Heart left ventricle (tissue), 13 donors: Measurements from ENCODE around the gene EML1.

ENCODE experiments used
- POLR2A ChIP-seq, 2 donors: fragments of 450-650 bp; IDR thresholded peaks; one replicate each; pipeline ENCODE4 v1.6.1; 2017; ENCODE audit warnings: antibody characterized with exemption in 2 of 2, mild to moderate bottlenecking in 2 of 2, moderate library complexity in 2 of 2
- TF ChIP-seq, protein P1 (sequence below), 12 donors: fragments of 200-600 bp; sonication (generic) in 4 of 12; IDR thresholded peaks; one replicate each; pipeline versions ENCODE4 v1.5.0 to v1.8.0; 2018 to 2022; ENCODE audit warnings: antibody characterized with exemption in 12 of 12, mild to moderate bottlenecking in 5 of 12
- donor health status: ischemic (EF 13 %, LVEDD 7.1; RV severe dilation, severe dysfunction).
- donor health status: DM: no; HTN: yes; CAD: no.
- donor health status: DM: no; HTN: no; CAD: no.
- donor health status: ischemic (EF 25% LVEDD 6.9; RV normal size, moderate dysfunction).
- donor health status: ischemic (EF 25% LVEDD 5.7; RV mildly dilated, moderate dysfunction).
- donor health status: ischemic (EF 35%, LVEDD 5.7; RV mildly dilated, moderate dysfunction).
- donor health status: nonischemic (EF 11% LVEDD 7.7; RV severe dilation, severe dysfunction).
- donor health status: DM: yes; HTN: yes; CAD: no.
- donor health status: PGD.
- donor health status: ischemic (EF 29% LVEDD 5.4; RV normal size, mild dysfunction).
- donor health status: nonischemic (EF 23%, LVEDD 6.1; RV moderate dilation, normal function).

DNA sequence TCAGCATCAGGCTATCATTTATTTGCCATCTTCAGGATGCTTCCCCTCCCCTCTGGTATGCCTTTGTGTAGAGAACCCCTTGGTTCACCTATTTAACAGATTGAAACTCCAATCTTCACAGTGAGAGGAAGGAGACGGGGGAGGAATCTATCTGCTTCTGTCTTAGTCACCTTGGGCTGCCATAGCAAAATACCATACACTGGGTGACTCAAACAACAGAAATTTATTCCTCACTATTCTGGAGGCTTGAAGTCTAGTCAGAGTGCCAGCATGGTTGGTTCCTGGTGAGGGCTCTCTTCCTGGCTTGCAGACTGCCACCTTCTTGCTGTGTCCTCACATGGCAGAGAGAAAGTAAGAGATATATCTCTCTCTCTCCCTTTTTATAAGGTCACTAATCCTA, 13.5 kb upstream of the EML1 start:
- TF ChIP-seq, protein P1, sequence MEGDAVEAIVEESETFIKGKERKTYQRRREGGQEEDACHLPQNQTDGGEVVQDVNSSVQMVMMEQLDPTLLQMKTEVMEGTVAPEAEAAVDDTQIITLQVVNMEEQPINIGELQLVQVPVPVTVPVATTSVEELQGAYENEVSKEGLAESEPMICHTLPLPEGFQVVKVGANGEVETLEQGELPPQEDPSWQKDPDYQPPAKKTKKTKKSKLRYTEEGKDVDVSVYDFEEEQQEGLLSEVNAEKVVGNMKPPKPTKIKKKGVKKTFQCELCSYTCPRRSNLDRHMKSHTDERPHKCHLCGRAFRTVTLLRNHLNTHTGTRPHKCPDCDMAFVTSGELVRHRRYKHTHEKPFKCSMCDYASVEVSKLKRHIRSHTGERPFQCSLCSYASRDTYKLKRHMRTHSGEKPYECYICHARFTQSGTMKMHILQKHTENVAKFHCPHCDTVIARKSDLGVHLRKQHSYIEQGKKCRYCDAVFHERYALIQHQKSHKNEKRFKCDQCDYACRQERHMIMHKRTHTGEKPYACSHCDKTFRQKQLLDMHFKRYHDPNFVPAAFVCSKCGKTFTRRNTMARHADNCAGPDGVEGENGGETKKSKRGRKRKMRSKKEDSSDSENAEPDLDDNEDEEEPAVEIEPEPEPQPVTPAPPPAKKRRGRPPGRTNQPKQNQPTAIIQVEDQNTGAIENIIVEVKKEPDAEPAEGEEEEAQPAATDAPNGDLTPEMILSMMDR (IDR thresholded peaks at IDR 0.05): no peak
- no peak for TF ChIP-seq POLR2A (IDR thresholded peaks at IDR 0.05)
